Keratinocyte (primary cell): ENCODE measurements around the gene MPPED1. TPM values are rescaled to one million over a fixed set of nuclear protein-coding genes. Genes with fewer than 3 reads are reported as not detected.

Experiments used
- DNase-seq: peaks from one replicate; pipeline ENCODE4 v3.0.0-alpha.2; 2011; ENCODE audit warnings: low read depth, missing footprints, low spot score
- FAIRE-seq: peaks from 2 replicates; lab custom pipeline; 2011; peaks lifted over from hg19 to GRCh38; lab: Jason Lieb, UNC
- H2AFZ ChIP-seq: 2 replicates; pipeline ENCODE4 v1.6.0; 2012; ENCODE audit warnings: low read length, control low read depth, inconsistent platforms; ENCODE audit not compliant: control insufficient read depth
- H3K27ac ChIP-seq: 2 replicates; pipeline ENCODE4 v1.5.1; 2011; ENCODE audit warnings: low read length; ENCODE audit not compliant: control insufficient read depth, insufficient read depth
- H3K27me3 ChIP-seq: 3 replicates; pipeline ENCODE4 v1.6.0; 2011; ENCODE audit warnings: low read length; ENCODE audit not compliant: control insufficient read depth, insufficient read depth; ENCODE audit errors: extremely low read depth
- H3K36me3 ChIP-seq, 2 experiments: 2 replicates in 1 of 2; 3 replicates in 1 of 2; pipeline ENCODE4 v1.5.1; 2011; ENCODE audit warnings: low read length in 2 of 2, mild to moderate bottlenecking in 1 of 2; ENCODE audit not compliant: control insufficient read depth in 2 of 2, insufficient read depth in 2 of 2; ENCODE audit errors: extremely low read depth in 1 of 2
- H3K4me1 ChIP-seq: 3 replicates; pipeline ENCODE4 v1.5.1; 2011; ENCODE audit warnings: low read length; ENCODE audit not compliant: control insufficient read depth, insufficient read depth; ENCODE audit errors: extremely low read depth
- H3K4me2 ChIP-seq: 3 replicates; pipeline ENCODE4 v1.6.0; 2011; ENCODE audit warnings: low read depth, low read length; ENCODE audit not compliant: control insufficient read depth, insufficient read depth; ENCODE audit errors: extremely low read depth
- H3K4me3 ChIP-seq, 3 experiments: fragments of 200-600 bp in 1 of 3; sonication (generic) in 1 of 3; 2 replicates in 2 of 3; 3 replicates in 1 of 3; pipeline ENCODE4 v1.5.1; 2011 to 2016; ENCODE audit warnings: low read length in 3 of 3, mild to moderate bottlenecking in 3 of 3, control low read depth in 2 of 3, inconsistent platforms in 1 of 3, low read depth in 1 of 3, mixed read lengths in 1 of 3, mixed run types in 1 of 3, moderate library complexity in 1 of 3; ENCODE audit not compliant: control insufficient read depth in 2 of 3, insufficient read depth in 2 of 3; ENCODE audit errors: extremely low read depth in 1 of 3
- H3K79me2 ChIP-seq: 2 replicates; pipeline ENCODE4 v1.6.0; 2012; ENCODE audit warnings: low read length; ENCODE audit not compliant: control insufficient read depth, insufficient read depth
- H3K9ac ChIP-seq: 3 replicates; pipeline ENCODE4 v1.6.0; 2011; ENCODE audit warnings: low read length; ENCODE audit not compliant: control insufficient read depth, insufficient read depth; ENCODE audit errors: extremely low read depth
- H3K9me1 ChIP-seq: 3 replicates; pipeline ENCODE4 v1.6.0; 2011; ENCODE audit warnings: low read length; ENCODE audit not compliant: control insufficient read depth, insufficient read depth; ENCODE audit errors: extremely low read depth
- H3K9me3 ChIP-seq: 2 replicates; pipeline ENCODE4 v1.5.1; 2012; ENCODE audit warnings: low read depth, low read length; ENCODE audit not compliant: control insufficient read depth
- H4K20me1 ChIP-seq: 3 replicates; pipeline ENCODE4 v1.6.0; 2011; ENCODE audit warnings: low read length; ENCODE audit not compliant: control insufficient read depth, insufficient read depth; ENCODE audit errors: extremely low read depth
- EZH2 ChIP-seq: IDR thresholded peaks from one replicate; pipeline ENCODE4 v1.6.1; 2012; ENCODE audit warnings: inconsistent platforms, mild to moderate bottlenecking, low read length, moderate library complexity
- dilution Hi-C: fragments of 300-500 bp; cut with MboI; formaldehyde crosslinking; loops from one replicate; pipeline ENCODE4 v1.7.0; 2020; ENCODE audit warnings: low sequenced_read_pairs; ENCODE audit not compliant: extremely low pct_ligation_motif_present
- polyA plus RNA-seq, 5 experiments: library from polyadenylated mRNA; depleted of rRNA in 3 of 5; stranded (reverse) in 3 of 5; stranded (forward) in 1 of 5; unstranded in 1 of 5; fragments of >200 nt; gene quantifications; 1 replicate in 1 of 5; 2 replicates in 3 of 5; 3 replicates in 1 of 5; pipeline versions ENCODE4 v1.2.1 to v1.2.3, GENCODE V29; 2011 to 2012; ENCODE audit warnings: missing spikeins in 2 of 5, low read depth in 1 of 5, low replicate concordance in 1 of 5
- TF ChIP-seq, protein P1 (sequence below), 3 experiments: IDR thresholded peaks in 1 of 3; conservative IDR thresholded peaks in 1 of 3; optimal IDR thresholded peaks in 1 of 3; 2 replicates in 2 of 3; 3 replicates in 1 of 3; pipeline versions ENCODE3 to v1.5.1; 2011; ENCODE audit warnings: low read length in 3 of 3, mild to moderate bottlenecking in 3 of 3, moderate library complexity in 2 of 3, control low read depth in 1 of 3, inconsistent platforms in 1 of 3; ENCODE audit not compliant: insufficient read depth in 2 of 3; ENCODE audit errors: extremely low read depth in 1 of 3

MPPED1 gene
- polyA plus RNA-seq, 1 donor (not counting 4 experiments of a cell fraction or from before 2014, with no cell fraction given): not detected

- Histone ChIP-seq H3K9me1 (no peaks in the 10 kb centered on the region), H4K20me1 (no peaks in the 10 kb centered on the region), H3K4me3 (no peak overlapping the region), H3K9me3 (no peaks in the 10 kb centered on the region), H2AFZ (no peak overlapping the region), H3K4me2 (no peak overlapping the region), H3K27ac (no peak overlapping the region), H3K9ac (no peak overlapping the region), H3K4me1 (peaks cover 9% of the 10 kb centered on the region), H3K27me3 (peaks cover 8% of the 10 kb centered on the region), H3K36me3 (no peaks in the 10 kb centered on the region), H3K79me2 (no peaks in the 10 kb centered on the region)
- FAIRE-seq (no peak), DNase-seq (no peak)
- dilution Hi-C loops: no loop called here
- TF ChIP-seq EZH2: no peak
- TF ChIP-seq, protein P1, sequence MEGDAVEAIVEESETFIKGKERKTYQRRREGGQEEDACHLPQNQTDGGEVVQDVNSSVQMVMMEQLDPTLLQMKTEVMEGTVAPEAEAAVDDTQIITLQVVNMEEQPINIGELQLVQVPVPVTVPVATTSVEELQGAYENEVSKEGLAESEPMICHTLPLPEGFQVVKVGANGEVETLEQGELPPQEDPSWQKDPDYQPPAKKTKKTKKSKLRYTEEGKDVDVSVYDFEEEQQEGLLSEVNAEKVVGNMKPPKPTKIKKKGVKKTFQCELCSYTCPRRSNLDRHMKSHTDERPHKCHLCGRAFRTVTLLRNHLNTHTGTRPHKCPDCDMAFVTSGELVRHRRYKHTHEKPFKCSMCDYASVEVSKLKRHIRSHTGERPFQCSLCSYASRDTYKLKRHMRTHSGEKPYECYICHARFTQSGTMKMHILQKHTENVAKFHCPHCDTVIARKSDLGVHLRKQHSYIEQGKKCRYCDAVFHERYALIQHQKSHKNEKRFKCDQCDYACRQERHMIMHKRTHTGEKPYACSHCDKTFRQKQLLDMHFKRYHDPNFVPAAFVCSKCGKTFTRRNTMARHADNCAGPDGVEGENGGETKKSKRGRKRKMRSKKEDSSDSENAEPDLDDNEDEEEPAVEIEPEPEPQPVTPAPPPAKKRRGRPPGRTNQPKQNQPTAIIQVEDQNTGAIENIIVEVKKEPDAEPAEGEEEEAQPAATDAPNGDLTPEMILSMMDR (optimal IDR thresholded peaks at IDR 0.05 in 1 of 3, IDR thresholded peaks at IDR 0.05 in 1 of 3, conservative IDR thresholded peaks at IDR 0.05 in 1 of 3; ENCODE audit: extremely low read depth in 1 of 3, insufficient read depth in 2 of 3, low read length in 3 of 3): no peak
Measured at GRCh38 chr22:43541022-43541421, 129.2 kb downstream of the MPPED1 start.

GRCh38 chr22:43541462-43542407 lies 129.9 kb downstream of the MPPED1 start:
- Histone ChIP-seq H3K4me1 (peaks cover 2% of the 10 kb centered on the region), H3K36me3 (no peaks in the 10 kb centered on the region), H3K9me3 (no peaks in the 10 kb centered on the region), H2AFZ (no peak overlapping the region), H3K9ac (no peak overlapping the region), H3K9me1 (no peaks in the 10 kb centered on the region), H3K4me3 (no peak overlapping the region), H3K4me2 (no peak overlapping the region), H3K79me2 (no peaks in the 10 kb centered on the region), H3K27ac (no peak overlapping the region), H3K27me3 (peaks cover 8% of the 10 kb centered on the region), H4K20me1 (no peaks in the 10 kb centered on the region)
- FAIRE-seq (no peak), DNase-seq (no peak)
- dilution Hi-C loops: no loop called here
- no peak for TF ChIP-seq EZH2
- TF ChIP-seq, protein P1 (optimal IDR thresholded peaks at IDR 0.05 in 1 of 3, IDR thresholded peaks at IDR 0.05 in 1 of 3, conservative IDR thresholded peaks at IDR 0.05 in 1 of 3; ENCODE audit: extremely low read depth in 1 of 3, insufficient read depth in 2 of 3, low read length in 3 of 3): no peak
